CD4-positive, alpha-beta T cell treated with Interleukin-4 for 1 hour (primary cell): ENCODE measurements around the gene PSD.

Experiments used
- DNase-seq, 2 donors: peaks; one replicate each; pipeline ENCODE4 v3.0.0-alpha.2; 2020 to 2022

The PSD gene

DNA sequence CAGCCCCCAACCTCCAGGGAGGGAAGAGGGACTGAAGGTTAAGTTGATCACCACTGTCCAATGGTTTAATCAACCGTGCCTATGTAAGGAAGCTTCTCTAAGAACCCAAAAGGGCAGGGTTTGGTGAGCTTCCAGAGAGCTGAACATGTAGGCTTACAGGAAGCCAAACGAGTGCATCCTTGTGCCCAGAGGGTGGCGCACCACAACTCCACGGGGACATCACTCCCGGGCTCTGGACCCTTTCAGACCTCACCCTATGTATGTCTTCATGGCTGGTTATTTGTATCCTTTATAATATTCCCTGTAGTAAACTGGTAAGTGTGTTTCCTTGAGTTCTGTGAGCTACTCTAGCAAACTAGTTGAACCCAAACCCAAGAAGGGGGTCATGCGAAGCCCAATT is 34.5 kb downstream of the PSD start:
- DNase-seq, result peak in 1 of 2 donors; percentile 31

DNA sequence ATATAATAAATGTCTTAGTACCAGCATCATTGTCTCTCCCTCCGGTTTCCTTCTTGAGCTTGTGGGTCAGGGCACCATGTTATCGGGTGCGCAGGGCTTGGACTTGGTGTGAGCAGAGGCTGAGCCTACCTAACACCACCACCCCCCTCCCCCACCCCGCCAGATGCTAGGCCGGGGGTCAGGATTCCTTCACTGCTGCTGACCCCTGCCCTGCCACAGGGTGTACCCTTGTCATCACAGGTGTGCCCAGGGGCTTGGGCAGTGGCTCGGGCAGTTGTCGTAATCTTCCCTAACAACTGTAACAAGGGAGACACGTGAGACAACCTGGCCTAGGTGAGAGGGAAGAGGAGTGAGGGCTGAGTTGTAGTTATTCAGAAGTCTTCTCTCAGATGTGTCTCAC is 35.7 kb downstream of the PSD start:
- no peak for DNase-seq

DNA sequence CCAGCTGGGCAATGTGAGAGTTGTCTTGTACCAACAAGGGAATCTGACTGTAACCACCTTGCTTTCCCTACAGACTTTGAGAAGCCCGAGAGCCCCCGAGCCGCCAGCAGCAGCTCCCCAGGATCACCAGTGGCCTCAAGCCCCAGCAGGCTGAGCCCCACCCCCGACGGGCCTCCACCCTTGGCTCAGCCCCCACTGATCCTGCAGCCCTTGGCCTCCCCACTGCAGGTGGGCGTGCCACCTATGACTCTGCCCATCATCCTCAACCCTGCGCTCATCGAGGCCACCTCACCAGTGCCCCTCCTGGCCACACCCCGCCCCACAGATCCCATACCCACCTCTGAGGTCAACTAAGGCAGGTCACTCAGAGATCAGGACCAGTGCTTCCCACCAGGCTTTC is 36.6 kb downstream of the PSD start:
- no peak for DNase-seq

DNA sequence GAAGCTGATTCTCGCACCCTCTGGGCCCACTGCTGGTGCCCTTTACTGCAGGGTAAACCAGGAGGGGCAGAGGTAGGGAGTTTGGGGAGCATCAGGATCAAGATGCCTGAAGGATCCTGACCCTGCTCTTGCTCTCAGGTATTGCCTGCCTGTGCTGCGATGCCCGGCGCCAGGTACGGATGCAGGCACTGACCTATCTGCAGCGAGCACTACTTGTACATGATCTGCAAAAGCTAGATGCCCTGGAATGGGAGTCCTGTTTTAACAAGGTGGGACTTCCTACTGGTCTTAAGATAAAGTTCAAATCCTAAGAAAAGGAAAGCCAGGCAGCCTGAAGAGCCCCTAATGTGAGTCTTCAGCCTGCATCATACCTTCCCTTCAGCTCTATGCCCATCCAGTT is 39.2 kb downstream of the PSD start:
- DNase-seq, result no peak

DNA sequence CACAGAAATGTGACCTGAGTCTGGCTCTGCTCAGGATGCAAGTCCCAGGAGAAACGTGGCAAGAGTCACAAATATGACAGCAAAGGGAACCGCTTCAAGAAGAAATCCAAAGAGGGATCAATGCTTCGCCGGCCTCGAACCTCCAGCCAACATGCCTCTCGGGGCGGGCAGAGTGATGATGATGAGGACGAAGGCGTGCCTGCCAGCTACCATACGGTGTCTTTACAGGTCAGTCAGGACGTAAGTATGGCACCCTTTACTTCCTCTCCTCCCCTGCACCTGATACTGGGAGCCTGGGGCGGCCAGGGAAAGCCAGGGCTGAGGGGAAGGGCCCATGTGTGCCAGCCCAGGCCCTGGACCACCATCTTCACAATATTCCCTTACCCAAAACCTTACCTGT is 41.7 kb downstream of the PSD start:
- no peak for DNase-seq

DNA sequence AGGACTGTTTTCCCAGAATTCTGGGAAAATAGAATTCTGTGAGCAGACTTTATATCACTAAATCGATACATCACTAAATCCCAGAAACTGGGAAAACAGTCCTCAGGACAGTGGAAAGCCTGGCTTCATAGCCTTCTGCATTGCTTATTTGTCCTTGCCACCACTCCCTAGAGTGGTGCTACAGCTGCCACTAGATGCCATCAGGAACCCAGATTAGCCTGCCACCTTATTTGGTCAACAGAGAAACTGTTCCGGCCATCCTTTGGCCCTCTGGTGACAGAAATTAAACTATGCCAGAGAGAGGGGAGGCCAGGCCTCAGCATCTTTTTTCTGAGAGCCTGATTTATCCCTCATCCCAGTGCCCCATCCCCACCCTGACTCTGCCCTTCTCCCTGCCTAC is 42.7 kb downstream of the PSD start:
- no peak for DNase-seq

DNA sequence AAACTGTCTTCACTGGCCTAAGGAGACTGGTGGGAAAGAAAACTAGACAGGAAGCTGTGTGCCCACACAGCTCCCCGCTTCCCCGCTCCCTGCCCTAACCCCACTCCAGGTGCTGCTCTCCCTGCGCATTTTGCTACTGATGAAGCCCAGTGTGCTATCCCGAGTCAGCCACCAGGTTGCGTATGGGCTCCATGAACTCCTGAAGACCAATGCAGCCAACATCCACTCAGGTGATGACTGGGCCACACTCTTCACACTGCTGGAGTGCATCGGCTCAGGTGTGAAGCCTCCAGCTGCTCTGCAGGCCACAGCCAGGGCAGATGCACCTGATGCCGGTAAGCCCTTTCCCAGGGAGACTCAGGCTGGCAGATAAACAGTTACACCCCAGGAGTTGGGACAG is 43.3 kb downstream of the PSD start:
- DNase-seq, result no peak

DNA sequence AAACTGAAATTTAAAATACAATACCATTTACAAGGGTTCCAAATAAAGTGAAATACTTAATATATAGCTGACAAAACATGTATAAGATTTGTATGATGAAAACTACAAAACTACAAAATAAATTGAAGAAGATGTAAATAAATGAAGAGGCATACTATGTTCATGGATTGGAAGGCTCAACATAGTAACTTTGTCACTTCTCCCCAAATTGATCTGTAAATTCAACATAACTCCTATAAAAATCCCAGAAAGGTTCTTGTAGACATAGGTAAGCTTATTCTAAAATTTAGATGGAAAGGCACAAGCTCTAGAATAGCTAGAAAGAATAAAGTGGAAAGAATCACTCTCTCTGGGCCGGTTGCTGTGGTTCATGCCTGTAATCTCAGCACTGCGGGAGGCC is 47.3 kb downstream of the PSD start:
- DNase-seq, result no peak

DNA sequence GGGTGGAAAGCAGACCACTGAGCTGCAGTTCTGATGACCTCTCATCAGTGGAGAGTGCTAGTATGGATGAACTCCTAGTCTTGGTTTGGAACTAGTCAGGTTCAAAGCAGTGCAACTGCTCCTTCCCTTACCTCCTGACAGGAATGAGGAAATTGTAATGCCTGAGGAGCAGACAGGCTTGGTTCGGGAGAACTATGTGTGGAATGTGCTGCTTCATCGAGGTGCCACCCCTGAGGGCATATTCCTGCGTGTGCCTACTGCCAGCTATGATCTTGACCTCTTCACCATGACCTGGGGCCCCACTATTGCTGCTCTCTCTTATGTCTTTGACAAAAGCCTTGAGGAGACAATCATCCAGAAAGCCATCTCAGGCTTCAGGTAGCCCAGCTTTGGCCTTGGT is 50.5 kb downstream of the PSD start:
- no peak for DNase-seq

DNA sequence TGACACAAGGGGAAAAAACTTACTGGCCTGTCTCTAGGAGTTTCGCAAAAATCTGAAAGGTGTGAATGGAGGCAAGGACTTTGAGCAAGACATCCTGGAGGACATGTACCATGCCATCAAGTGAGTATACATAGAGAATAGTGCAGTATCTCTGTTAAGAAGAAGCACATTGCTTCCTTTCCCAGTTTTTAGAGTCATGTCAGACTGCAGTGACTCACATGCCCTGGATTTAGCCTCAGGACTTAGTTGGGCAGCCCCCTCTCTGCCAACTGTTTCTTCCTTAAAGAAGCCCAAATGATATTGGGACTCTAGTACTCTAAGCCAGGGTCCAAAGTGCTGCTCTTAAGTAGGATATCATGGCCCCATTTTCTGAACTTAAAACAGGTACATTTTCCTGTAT is 51.1 kb downstream of the PSD start:
- no peak for DNase-seq

DNA sequence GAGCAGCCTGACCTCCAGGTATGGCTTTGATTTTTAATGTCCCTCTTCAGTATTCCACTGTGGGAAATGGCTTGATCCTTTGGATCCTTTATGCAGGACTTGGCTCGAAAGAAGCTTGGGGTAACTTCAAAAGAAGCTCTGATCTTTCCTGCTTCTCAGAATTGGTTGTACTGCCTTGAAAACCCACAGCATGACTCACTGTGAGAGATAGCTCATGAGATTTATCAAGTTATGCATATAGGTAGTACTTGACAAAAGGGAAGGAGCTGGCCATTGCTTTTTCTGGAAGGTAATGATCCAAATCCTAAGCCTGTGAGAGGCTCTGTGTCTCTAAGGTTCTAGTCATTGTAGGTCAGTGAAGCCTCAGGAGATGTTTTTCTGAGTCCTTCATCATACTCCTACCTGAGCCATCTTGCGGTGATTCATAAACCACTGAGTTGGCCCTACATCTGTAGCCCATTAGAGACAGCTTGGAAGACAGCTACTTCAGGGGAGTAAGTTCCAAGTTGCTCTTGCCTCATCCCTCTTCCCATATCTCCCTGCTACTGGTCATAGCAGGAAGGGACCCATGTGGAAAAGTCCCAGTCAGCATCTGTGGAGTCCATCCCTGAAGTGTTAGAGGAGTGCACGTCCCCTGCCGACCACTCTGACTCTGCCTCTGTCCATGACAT is 59.7 kb downstream of the PSD start:
- no peak for DNase-seq

DNA sequence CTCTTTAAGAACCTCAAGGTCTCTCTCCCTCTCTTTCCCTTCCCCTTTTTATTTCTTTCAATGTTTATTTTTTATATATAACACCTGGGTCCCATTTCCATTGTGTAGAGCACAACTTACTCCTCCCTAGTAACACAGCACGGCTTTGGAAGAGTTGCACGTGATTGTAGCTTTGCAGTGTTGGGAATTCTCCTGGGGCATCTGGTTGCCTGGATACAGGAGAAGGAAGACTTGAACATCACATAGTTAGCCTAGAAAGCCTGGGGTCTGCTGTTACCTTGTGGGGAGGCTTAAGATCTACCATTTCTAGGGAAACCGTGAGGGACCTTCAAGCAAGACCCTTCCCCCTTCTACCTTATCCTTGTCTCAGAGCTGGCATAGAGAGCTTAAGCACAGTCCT is 64.1 kb downstream of the PSD start:
- DNase-seq, result no peak
